Activated T-cell treated with anti-CD3 and anti-CD28 coated beads for 48 hours (primary cell): Measurements from ENCODE around the gene SMC6.
A peak's percentile ranks its signal among the peaks of the same experiment; 100 is the strongest.

ENCODE experiments used
- DNase-seq: peaks from one replicate; pipeline ENCODE4 v3.0.0-alpha.2; 2020; ENCODE audit warnings: low read depth

SMC6 gene

GRCh38 chr2:17753803-17754663 lies at the start of gene SMC6, which contains the start of gene GEN1:
TSS of gene SMC6 (minus strand) at chr2:17753810. CDS start at chr2:17745946, 7,864 bp downstream.
TSS of gene GEN1 (plus strand) at chr2:17754138. CDS start at chr2:17759944, 5,806 bp downstream.
- peak; percentile 89 for DNase-seq

- DNase-seq = no peak
Measured at GRCh38 chr2:17800693-17801458, 47.3 kb upstream of the SMC6 start.

- no peak for DNase-seq
Measured at GRCh38 chr2:17800219-17800618, 46.6 kb upstream of the SMC6 start.

GRCh38 chr2:17799301-17800120 lies 45.9 kb upstream of the SMC6 start:
- DNase-seq = no peak

GRCh38 chr2:17798338-17798737 lies 44.7 kb upstream of the SMC6 start:
- DNase-seq = no peak

GRCh38 chr2:17795309-17795708 lies 41.7 kb upstream of the SMC6 start:
- DNase-seq = no peak

- DNase-seq = no peak
Measured at GRCh38 chr2:17793803-17794354, 40.3 kb upstream of the SMC6 start.

- DNase-seq = no peak
Measured at GRCh38 chr2:17793296-17793695, 39.7 kb upstream of the SMC6 start.

GRCh38 chr2:17792515-17792914 lies 38.9 kb upstream of the SMC6 start:
- no peak for DNase-seq

GRCh38 chr2:17791817-17792130 lies 38.2 kb upstream of the SMC6 start:
- DNase-seq = no peak

- no peak for DNase-seq
Measured at GRCh38 chr2:17791121-17791816, 37.7 kb upstream of the SMC6 start.

GRCh38 chr2:17790536-17790935 lies 36.9 kb upstream of the SMC6 start:
- no peak for DNase-seq

GRCh38 chr2:17788773-17789172 lies 35.2 kb upstream of the SMC6 start:
- DNase-seq = no peak

GRCh38 chr2:17786727-17787126 lies 33.1 kb upstream of the SMC6 start:
- no peak for DNase-seq

GRCh38 chr2:17781482-17781881 lies 27.9 kb upstream of the SMC6 start:
- no peak for DNase-seq

- no peak for DNase-seq
Measured at GRCh38 chr2:17780546-17780945, 26.9 kb upstream of the SMC6 start.

GRCh38 chr2:17772532-17772931 lies 18.9 kb upstream of the SMC6 start:
- no peak for DNase-seq

GRCh38 chr2:17771956-17772355 lies 18.3 kb upstream of the SMC6 start:
- no peak for DNase-seq

- no peak for DNase-seq
Measured at GRCh38 chr2:17768894-17769293, 15.3 kb upstream of the SMC6 start.

- DNase-seq = no peak
Measured at GRCh38 chr2:17765398-17765797, 11.8 kb upstream of the SMC6 start.

- DNase-seq = no peak
Measured at GRCh38 chr2:17763641-17764333, 10.2 kb upstream of the SMC6 start.
